ENCODE measurements around the gene PRELP. TPM values are rescaled to one million over a fixed set of nuclear protein-coding genes. Genes with fewer than 3 reads are reported as not detected.

PRELP gene
- total and polyA plus RNA-seq, 2 donors (not counting 3 experiments of a cell fraction or from before 2014, with no cell fraction given): 0.01 TPM; not detected in 1

GRCh38 chr1:203536575-203536974 is 61.0 kb downstream of the PRELP start:
- H3K4me3 ChIP-seq (replicated peaks in 1 of 3; ENCODE audit: insufficient read depth in 1 of 3, low read depth in 1 of 3, low read length in 3 of 3): no peak overlapping the region
- no peaks in the 10 kb centered on the region for H3K79me2 ChIP-seq (ENCODE audit: control insufficient read depth, insufficient read depth, low read length)
- no peak for FAIRE-seq
- H3K9ac ChIP-seq (replicated peaks; ENCODE audit: extremely low read depth, insufficient read depth, low read length): no peak overlapping the region
- TF ChIP-seq CTCF (IDR thresholded peaks at IDR 0.05; ENCODE audit: extremely low read depth in 1 of 2, insufficient read depth in 1 of 2, low read depth in 1 of 2, low read length in 2 of 2): no peak
- POLR2A ChIA-PET: no interaction called here
- no TSS peak for BruUV-seq (replicated peaks)
- H3K36me3 ChIP-seq (ENCODE audit: control insufficient read depth in 2 of 2, extremely low read depth in 1 of 2, insufficient read depth in 2 of 2, low read length in 2 of 2): no peaks in the 10 kb centered on the region
- intact Hi-C loops (cut with micrococcal nuclease) (no loop called here), dilution Hi-C loops (cut with MboI; ENCODE audit: extremely low pct_ligation_motif_present, low sequenced_read_pairs) (no loop called here)
- H3K9me1 ChIP-seq (replicated peaks; ENCODE audit: control insufficient read depth, extremely low read depth, insufficient read depth, low read length): no peaks in the 10 kb centered on the region
- H3K27me3 ChIP-seq (ENCODE audit: control insufficient read depth in 2 of 2, insufficient read depth in 2 of 2, low read length in 2 of 2): peaks cover 0 to 13% of the 10 kb centered on the region in 2 experiments
- H3K4me2 ChIP-seq (ENCODE audit: insufficient read depth, low read length): no peak overlapping the region
- DNase-seq (ENCODE audit: low read depth, low spot score): no peak
- H3K4me1 ChIP-seq (ENCODE audit: control insufficient read depth, extremely low read depth, insufficient read depth, low read length): no peaks in the 10 kb centered on the region
- no peaks in the 10 kb centered on the region for H4K20me1 ChIP-seq (replicated peaks; ENCODE audit: control insufficient read depth, extremely low read depth, insufficient read depth, low read length)
- CTCF ChIA-PET: no interaction called here
- H3K9me3 ChIP-seq (replicated peaks; ENCODE audit: control insufficient read depth, insufficient read depth, low read length): no peaks in the 10 kb centered on the region
- no peak overlapping the region for H2AFZ ChIP-seq (ENCODE audit: low read depth, low read length)
- H3K27ac ChIP-seq (ENCODE audit: insufficient read depth, low read depth, low read length): no peak overlapping the region

- Histone ChIP-seq H3K79me2 (ENCODE audit: control insufficient read depth, insufficient read depth, low read length) (no peaks in the 10 kb centered on the region), H2AFZ (ENCODE audit: low read depth, low read length) (no peak overlapping the region), H3K27me3 (ENCODE audit: control insufficient read depth in 2 of 2, insufficient read depth in 2 of 2, low read length in 2 of 2) (peaks cover 0 to 13% of the 10 kb centered on the region in 2 experiments), H3K9ac (replicated peaks; ENCODE audit: extremely low read depth, insufficient read depth, low read length) (no peak overlapping the region), H3K9me3 (replicated peaks; ENCODE audit: control insufficient read depth, insufficient read depth, low read length) (no peaks in the 10 kb centered on the region), H4K20me1 (replicated peaks; ENCODE audit: control insufficient read depth, extremely low read depth, insufficient read depth, low read length) (no peaks in the 10 kb centered on the region), H3K4me2 (ENCODE audit: insufficient read depth, low read length) (no peak overlapping the region), H3K36me3 (ENCODE audit: control insufficient read depth in 2 of 2, extremely low read depth in 1 of 2, insufficient read depth in 2 of 2, low read length in 2 of 2) (no peaks in the 10 kb centered on the region), H3K27ac (ENCODE audit: insufficient read depth, low read depth, low read length) (no peak overlapping the region), H3K4me1 (ENCODE audit: control insufficient read depth, extremely low read depth, insufficient read depth, low read length) (no peaks in the 10 kb centered on the region), H3K4me3 (replicated peaks in 1 of 3; ENCODE audit: insufficient read depth in 1 of 3, low read depth in 1 of 3, low read length in 3 of 3) (no peak overlapping the region), H3K9me1 (replicated peaks; ENCODE audit: control insufficient read depth, extremely low read depth, insufficient read depth, low read length) (no peaks in the 10 kb centered on the region)
- dilution Hi-C loops (cut with MboI; ENCODE audit: extremely low pct_ligation_motif_present, low sequenced_read_pairs) (no loop called here), intact Hi-C loops (cut with micrococcal nuclease) (no loop called here)
- TF ChIP-seq MAX (IDR thresholded peaks at IDR 0.05; ENCODE audit: insufficient read depth, insufficient read length) (no peak), FOS (IDR thresholded peaks at IDR 0.05; ENCODE audit: borderline replicate concordance, insufficient read depth, low read length) (no peak), GATA2 (IDR thresholded peaks at IDR 0.05; ENCODE audit: insufficient read depth, insufficient read length, low read depth, low read length) (no peak), POLR2AphosphoS5 (IDR thresholded peaks at IDR 0.05; ENCODE audit: insufficient read depth, low read depth, low read length) (no peak), JUN (IDR thresholded peaks at IDR 0.05; ENCODE audit: borderline replicate concordance, insufficient read depth, insufficient read length, low read depth) (no peak), MYC (IDR thresholded peaks at IDR 0.05; ENCODE audit: low read depth, low read length) (no peak), CTCF (IDR thresholded peaks at IDR 0.05; ENCODE audit: extremely low read depth in 1 of 2, insufficient read depth in 1 of 2, low read depth in 1 of 2, low read length in 2 of 2) (no peak), EZH2 (IDR thresholded peaks at IDR 0.05; ENCODE audit: borderline replicate concordance, low read depth, low read length, severe bottlenecking) (no peak), POLR2A (IDR thresholded peaks at IDR 0.05; ENCODE audit: low read depth, low read length) (no peak)
- ChIA-PET POLR2A (no interaction called here), CTCF (interaction anchor here (1.3 to 2.1 kb wide), 2 partner anchors 9 to 29 kb away, joined by 4 to 6 read pairs; no protein-coding TSS in a partner anchor)
- BruUV-seq (replicated peaks): no TSS peak
- DNase-seq (ENCODE audit: low read depth, low spot score): no peak
- FAIRE-seq: no peak
Observed at GRCh38 chr1:203536980-203537455, 61.4 kb downstream of the PRELP start.

All from endothelial cell of umbilical vein (primary cell).